SK-N-SH treated with all-trans-retinoic acid at 6 μM for 48 hours (cell line): Measurements from ENCODE around the gene CYBA.

Source experiments
- ATAC-seq: fragments of 200-7000 bp; cut with Tn5 transposase; 3 replicates; pipeline ENCODE4 v1.9.1; 2020; ENCODE audit warnings: mild to moderate bottlenecking, moderate library complexity
- ARNTL ChIP-seq: fragments of 450-650 bp; formaldehyde crosslinking; IDR thresholded peaks from 2 replicates; pipeline ENCODE4 v1.5.0; 2020; ENCODE audit warnings: low read depth, mild to moderate bottlenecking, moderate library complexity, borderline replicate concordance
- CREB5 ChIP-seq: fragments of 250-450 bp; sonication (Bioruptor Pico); IDR thresholded peaks from 2 replicates; pipeline ENCODE4 v1.5.1; 2020; ENCODE audit warnings: low read depth, mild to moderate bottlenecking, moderate library complexity
- CSDC2 ChIP-seq: fragments of 250-450 bp; sonication (Bioruptor Pico); IDR thresholded peaks from 2 replicates; pipeline ENCODE4 v1.5.0; 2020; ENCODE audit warnings: mild to moderate bottlenecking, moderate library complexity
- CSRNP3 ChIP-seq: fragments of 250-450 bp; sonication (Bioruptor Pico); IDR thresholded peaks from 2 replicates; pipeline ENCODE4 v1.5.1; 2021; ENCODE audit warnings: mild to moderate bottlenecking, moderate library complexity
- ESRRG ChIP-seq: fragments of 250-450 bp; sonication (Bioruptor Pico); IDR thresholded peaks from 2 replicates; pipeline ENCODE4 v1.6.1; 2021; ENCODE audit warnings: mild to moderate bottlenecking
- OSR1 ChIP-seq: fragments of 250-450 bp; sonication (Bioruptor Pico); IDR thresholded peaks from 2 replicates; pipeline ENCODE4 v1.8.0; 2022; ENCODE audit warnings: moderate library complexity, mild to moderate bottlenecking, inconsistent platforms
- PATZ1 ChIP-seq: fragments of 250-450 bp; sonication (Bioruptor Pico); IDR thresholded peaks from 2 replicates; pipeline ENCODE4 v1.8.0; 2020; ENCODE audit warnings: mild to moderate bottlenecking, moderate library complexity, borderline replicate concordance
- POU6F1 ChIP-seq: fragments of 250-450 bp; sonication (Bioruptor Pico); IDR thresholded peaks from 2 replicates; pipeline ENCODE4 v1.8.0; 2021; ENCODE audit warnings: low read depth, mild to moderate bottlenecking, moderate library complexity, borderline replicate concordance
- RARB ChIP-seq: fragments of 250-450 bp; sonication (Bioruptor Pico); IDR thresholded peaks from 2 replicates; pipeline ENCODE4 v1.8.0; 2021; ENCODE audit warnings: mild to moderate bottlenecking, moderate library complexity
- TCF4 ChIP-seq: fragments of 250-450 bp; sonication (Bioruptor Pico); IDR thresholded peaks from 2 replicates; pipeline ENCODE4 v1.8.0; 2021; ENCODE audit warnings: mild to moderate bottlenecking, moderate library complexity, borderline replicate concordance
- TOX ChIP-seq: fragments of 250-450 bp; sonication (Bioruptor Pico); IDR thresholded peaks from 2 replicates; pipeline ENCODE4 v1.8.0; 2021; ENCODE audit warnings: mild to moderate bottlenecking, moderate library complexity, borderline replicate concordance
- TSHZ2 ChIP-seq: fragments of 250-450 bp; sonication (Bioruptor Pico); IDR thresholded peaks from 2 replicates; pipeline ENCODE4 v1.5.0; 2020; ENCODE audit warnings: mild to moderate bottlenecking, moderate library complexity
- ZFP3 ChIP-seq: fragments of 250-450 bp; sonication (Bioruptor Pico); IDR thresholded peaks from 2 replicates; pipeline ENCODE4 v1.5.0; 2020; ENCODE audit warnings: mild to moderate bottlenecking, moderate library complexity
- ZFP30 ChIP-seq: fragments of 450-650 bp; formaldehyde crosslinking; IDR thresholded peaks from 2 replicates; pipeline ENCODE4 v1.5.0; 2022; ENCODE audit warnings: mild to moderate bottlenecking, moderate library complexity
- ZNF565 ChIP-seq: fragments of 450-650 bp; formaldehyde crosslinking; conservative IDR thresholded peaks from 2 replicates; pipeline ENCODE4 v1.5.0; 2020; ENCODE audit warnings: low read depth, mild to moderate bottlenecking, moderate library complexity
- ZNF70 ChIP-seq: fragments of 450-650 bp; formaldehyde crosslinking; IDR thresholded peaks from 2 replicates; pipeline ENCODE4 v1.5.0; 2020; ENCODE audit warnings: mild to moderate bottlenecking, moderate library complexity
- ZNF8 ChIP-seq: fragments of 450-650 bp; formaldehyde crosslinking; IDR thresholded peaks from 2 replicates; pipeline ENCODE4 v1.5.0; 2020; ENCODE audit warnings: mild to moderate bottlenecking, moderate library complexity

Gene CYBA

GRCh38 chr16:88622125-88622524, 28.7 kb downstream of the CYBA start:
- ATAC-seq, result no peak
- TF ChIP-seq CSRNP3 (CRISPR knock-in tag), result no peak
- TF ChIP-seq ZFP3 (CRISPR knock-in tag), result no peak
- no peak for TF ChIP-seq ZFP30 (CRISPR knock-in tag)
- no peak for TF ChIP-seq ZNF8
- TF ChIP-seq TCF4 (CRISPR knock-in tag), result no peak
- TF ChIP-seq TSHZ2 (CRISPR knock-in tag), result no peak
- TF ChIP-seq POU6F1 (CRISPR knock-in tag), result no peak
- TF ChIP-seq CSDC2 (CRISPR knock-in tag), result no peak
- TF ChIP-seq PATZ1 (CRISPR knock-in tag), result no peak
- no peak for TF ChIP-seq TOX (CRISPR knock-in tag)

GRCh38 chr16:88619859-88620815, 30.7 kb downstream of the CYBA start:
- TF ChIP-seq RARB (CRISPR knock-in tag) (no peak), TSHZ2 (CRISPR knock-in tag) (no peak), ZNF565 (CRISPR knock-in tag) (no peak), TOX (CRISPR knock-in tag) (no peak), CSDC2 (CRISPR knock-in tag) (no peak), ZNF70 (no peak), ARNTL (CRISPR knock-in tag) (no peak), ZFP30 (CRISPR knock-in tag) (no peak), OSR1 (no peak), PATZ1 (CRISPR knock-in tag) (no peak), CSRNP3 (CRISPR knock-in tag) (no peak), CREB5 (no peak), ESRRG (CRISPR knock-in tag) (no peak), TCF4 (CRISPR knock-in tag) (no peak), ZFP3 (CRISPR knock-in tag) (no peak)
- ATAC-seq, result no peak
